Activated CD4-positive, alpha-beta T cell treated with anti-CD3 and anti-CD28 coated beads for 36 hours (primary cell): ENCODE measurements around the gene TEX50. TPM values are rescaled to one million over a fixed set of nuclear protein-coding genes. Genes with fewer than 3 reads are reported as not detected.
"Not testable (repeated sequence)": the region's sequence is repeated elsewhere in the genome, so short reads cannot be mapped to it uniquely, and the experiment has no call there.

Experiments used
- ATAC-seq: fragments of 200-7000 bp; cut with Tn5 transposase; one replicate; pipeline ENCODE4 v1.10.0; 2021; ENCODE audit warnings: mild to moderate bottlenecking, moderate library complexity
- CTCF ChIA-PET: fragments of 350-600 bp; sonication (Branson Sonifier 250); formaldehyde crosslinking; loops from one replicate; lab custom pipeline; 2021; ENCODE audit warnings: antibody characterized with exemption; lab: Charles Lee
- POLR2A ChIA-PET: fragments of 350-600 bp; sonication (Branson Sonifier 250); formaldehyde crosslinking; loops from one replicate; lab custom pipeline; 2021; ENCODE audit warnings: antibody characterized with exemption, inconsistent platforms; lab: Charles Lee
- DNase-seq: peaks from one replicate; pipeline ENCODE4 v3.0.0-alpha.2; 2020
- H3K27ac Mint-ChIP-seq: one replicate; pipeline ENCODE4 v1.8.0; 2021; ENCODE audit warnings: mixed read lengths
- H3K27me3 Mint-ChIP-seq: one replicate; pipeline ENCODE4 v1.8.0; 2021; ENCODE audit warnings: mixed read lengths
- H3K36me3 Mint-ChIP-seq: one replicate; pipeline ENCODE4 v1.8.0; 2021; ENCODE audit warnings: low read depth, mixed read lengths
- H3K4me1 Mint-ChIP-seq: one replicate; pipeline ENCODE4 v1.8.0; 2021; ENCODE audit warnings: mixed read lengths
- H3K4me3 Mint-ChIP-seq: one replicate; pipeline ENCODE4 v1.8.0; 2021; ENCODE audit warnings: mild to moderate bottlenecking, moderate library complexity, mixed read lengths
- H3K9me3 Mint-ChIP-seq: one replicate; pipeline ENCODE4 v1.8.0; 2021; ENCODE audit warnings: low read depth, mixed read lengths
- intact Hi-C, 2 experiments: fragments of 100-400 bp; cut with DNase I in 1 of 2; cut with micrococcal nuclease in 1 of 2; formaldehyde crosslinking; loops; one replicate each; pipeline versions ENCODE4 v1.14.2 to v1.15.1; 2022 to 2024; cut with DNase I, micrococcal nuclease
- total RNA-seq, 2 experiments: library from RNA; stranded (reverse); gene quantifications; one replicate each; pipeline ENCODE4 v1.2.3, GENCODE V29; 2021

Gene TEX50
- total RNA-seq, 2 experiments from 2014 or later = not detected

DNA sequence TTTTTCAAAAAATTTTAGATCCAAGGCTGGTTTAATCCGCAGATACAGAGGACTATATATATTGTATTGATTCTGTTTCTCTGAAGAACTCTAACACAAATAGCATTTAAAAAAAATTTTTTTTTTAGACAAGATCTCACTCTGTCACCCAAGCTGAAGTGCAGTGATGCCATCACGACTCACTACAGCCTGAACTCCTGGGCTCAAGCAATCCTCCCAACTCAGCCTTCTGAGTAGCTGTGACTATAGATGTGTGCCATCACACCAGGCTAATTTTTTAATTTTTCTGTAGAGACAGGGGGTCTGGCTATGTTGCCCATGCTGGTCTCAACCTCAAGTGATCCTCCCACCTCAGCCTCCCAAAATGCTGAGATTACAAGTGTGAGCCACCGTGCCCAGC lies 31.5 kb downstream of the TEX50 start:
- H3K9me3 Mint-ChIP-seq = no peaks in the 10 kb centered on the region
- ChIA-PET CTCF (interaction anchor here (0.6 kb wide), 1 partner anchor 66 kb away, joined by 3 read pairs; no protein-coding TSS in a partner anchor), POLR2A (no interaction called here)
- no peak for ATAC-seq
- intact Hi-C loops = no loop called here
- no peak overlapping the region for H3K27ac Mint-ChIP-seq
- peaks cover 32% of the 10 kb centered on the region for H3K27me3 Mint-ChIP-seq
- no peak overlapping the region for H3K4me3 Mint-ChIP-seq
- DNase-seq = no peak
- H3K36me3 Mint-ChIP-seq = no peaks in the 10 kb centered on the region
- peaks cover 11% of the 10 kb centered on the region for H3K4me1 Mint-ChIP-seq

DNA sequence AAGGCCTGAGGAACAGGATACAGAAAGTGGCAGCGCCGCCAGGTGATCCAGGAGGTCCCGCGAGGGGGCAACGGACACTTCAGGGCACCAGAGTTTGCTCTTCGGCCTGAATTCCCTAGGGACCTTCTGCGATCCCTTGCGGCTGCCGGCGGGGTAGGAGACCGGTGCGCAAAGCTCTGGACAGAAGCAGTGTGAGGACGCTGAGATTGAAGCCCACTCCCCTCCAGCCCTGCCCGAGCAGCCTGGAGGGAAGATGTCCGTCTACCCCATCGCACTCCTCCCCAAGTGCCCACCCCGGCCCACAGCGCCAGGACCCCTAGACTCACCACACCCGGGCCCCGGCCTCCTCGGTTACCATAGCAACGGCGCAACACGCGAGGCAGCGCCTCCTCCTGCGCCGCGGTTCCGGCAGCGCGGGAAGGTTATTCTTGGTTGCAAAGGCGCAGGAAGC lies 34.4 kb downstream of the TEX50 start, which contains the start of gene ANKRD45:
TSS of gene ANKRD45 (minus strand) at position 361 of the 451 bp plus-strand sequence. CDS start 10,433 bp downstream, outside the sequence.
- intact Hi-C loops = no loop called here
- POLR2A ChIA-PET = interaction anchor here (0.6 kb wide), 1 partner anchor 612 kb away, joined by 7 read pairs; no protein-coding TSS in a partner anchor
- ATAC-seq (no peak), DNase-seq (peak; percentile 50)
- CTCF ChIA-PET = no interaction called here
- Mint-ChIP-seq H3K4me3 (peak within 1 kb of the TSS; percentile 4), H3K4me1 (peaks cover 11% of the 10 kb centered on the region), H3K27me3 (peaks cover 32% of the 10 kb centered on the region), H3K9me3 (no peaks in the 10 kb centered on the region), H3K27ac (no peak within 1 kb of the TSS), H3K36me3 (no peaks in the 10 kb centered on the region)

DNA sequence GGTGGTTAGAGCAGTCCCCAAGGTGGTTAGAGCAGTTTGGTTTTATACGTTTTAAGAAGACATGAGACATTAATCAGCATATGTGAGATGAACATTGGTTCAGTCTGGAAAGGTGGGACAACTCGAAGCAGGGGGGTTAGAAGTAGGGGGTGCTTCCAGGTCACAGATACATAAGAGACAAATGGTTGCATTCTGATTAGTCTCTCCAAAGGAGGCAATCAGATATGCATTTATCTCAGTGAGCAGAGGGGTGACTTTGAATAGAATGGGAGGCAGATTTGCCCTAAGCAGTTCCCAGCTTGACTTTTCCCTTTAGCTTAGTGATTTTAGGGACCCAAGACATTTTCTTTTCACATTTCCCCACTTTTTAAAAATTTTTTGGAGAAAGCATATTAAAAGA lies 39.4 kb downstream of the TEX50 start:
- DNase-seq, intact Hi-C loops, H3K27ac Mint-ChIP-seq, POLR2A ChIA-PET, H3K36me3 Mint-ChIP-seq, H3K4me3 Mint-ChIP-seq, ATAC-seq, H3K9me3 Mint-ChIP-seq, H3K4me1 Mint-ChIP-seq: not testable (repeated sequence)
- H3K27me3 Mint-ChIP-seq = peaks cover 14% of the 10 kb centered on the region
- CTCF ChIA-PET = interaction anchor here (0.7 to 1.6 kb wide), 2 partner anchors 9 to 245 kb away, joined by 3 read pairs; no protein-coding TSS in a partner anchor

DNA sequence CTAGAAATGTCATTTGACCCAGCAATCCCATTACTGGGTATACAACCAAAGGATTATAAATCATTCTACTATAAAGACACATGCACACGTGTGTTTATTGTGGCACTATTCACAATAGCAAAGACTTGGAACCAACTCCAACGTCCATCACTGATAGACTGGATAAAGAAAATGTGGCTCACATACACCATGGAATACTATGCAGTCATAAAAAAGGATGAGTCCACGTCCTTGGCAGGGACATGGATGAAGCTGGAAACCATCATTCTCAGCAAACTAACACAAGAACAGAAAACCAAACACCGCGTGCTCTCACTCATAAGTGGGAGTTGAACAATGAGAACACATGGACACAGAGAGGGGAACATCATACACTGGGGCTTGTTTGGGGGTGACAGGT lies 45.0 kb downstream of the TEX50 start:
- H3K4me3 Mint-ChIP-seq, H3K9me3 Mint-ChIP-seq, H3K36me3 Mint-ChIP-seq, ATAC-seq, H3K4me1 Mint-ChIP-seq, intact Hi-C loops, H3K27me3 Mint-ChIP-seq, H3K27ac Mint-ChIP-seq, CTCF ChIA-PET, POLR2A ChIA-PET, DNase-seq: not testable (repeated sequence)

DNA sequence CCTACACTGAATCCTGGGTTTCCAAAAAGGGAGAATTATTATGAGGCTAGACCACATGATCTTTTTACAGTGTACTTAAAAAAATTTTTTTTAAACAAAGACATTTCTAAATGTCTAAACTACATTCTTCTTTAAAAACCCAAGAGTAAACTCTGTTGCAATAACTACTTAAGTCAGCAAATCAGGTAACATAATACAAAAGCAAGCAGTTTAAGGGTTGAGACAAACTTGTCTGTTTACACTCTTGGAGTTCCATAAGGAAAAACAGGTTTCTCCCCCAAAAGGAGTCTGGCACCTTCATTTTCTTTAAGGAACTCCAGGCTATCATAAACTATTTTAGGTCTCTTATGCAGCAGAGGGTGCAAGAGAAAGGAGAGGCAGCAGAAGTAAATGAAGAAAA lies 47.0 kb downstream of the TEX50 start:
- POLR2A ChIA-PET = no interaction called here
- DNase-seq = no peak
- CTCF ChIA-PET = interaction anchor here (0.6 kb wide), 1 partner anchor 338 kb away, joined by 3 read pairs; no protein-coding TSS in a partner anchor
- intact Hi-C loops = no loop called here
- no peak for ATAC-seq
- Mint-ChIP-seq H3K4me1 (no peaks in the 10 kb centered on the region), H3K27ac (no peak overlapping the region), H3K4me3 (no peak overlapping the region), H3K36me3 (no peaks in the 10 kb centered on the region), H3K27me3 (no peaks in the 10 kb centered on the region), H3K9me3 (no peaks in the 10 kb centered on the region)

DNA sequence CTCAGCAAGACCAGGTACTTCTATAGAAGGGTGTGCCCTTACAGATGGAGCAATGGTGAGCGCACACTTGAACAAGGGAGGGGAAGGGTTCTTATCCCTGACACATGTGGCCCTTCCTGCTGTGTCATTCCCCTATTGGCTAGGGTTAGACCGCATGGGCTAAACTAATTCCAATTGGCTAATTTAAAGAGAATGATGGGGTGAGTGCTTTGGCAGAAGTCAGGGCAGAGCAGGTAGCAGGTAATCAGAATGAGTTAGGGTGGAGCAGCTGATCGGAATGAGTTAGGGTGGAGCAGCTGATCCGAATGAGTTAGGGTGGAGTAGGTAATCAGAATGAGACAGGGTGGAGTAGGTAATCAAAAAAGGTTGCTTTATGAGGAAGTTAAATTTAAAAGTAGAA lies 48.7 kb downstream of the TEX50 start:
- CTCF ChIA-PET = interaction anchor here (0.7 to 0.8 kb wide), 2 partner anchors 10 to 252 kb away, joined by 3 read pairs; no protein-coding TSS in a partner anchor
- H3K27ac Mint-ChIP-seq, H3K27me3 Mint-ChIP-seq, POLR2A ChIA-PET, DNase-seq, H3K9me3 Mint-ChIP-seq, ATAC-seq, intact Hi-C loops, H3K4me1 Mint-ChIP-seq, H3K36me3 Mint-ChIP-seq, H3K4me3 Mint-ChIP-seq: not testable (repeated sequence)

DNA sequence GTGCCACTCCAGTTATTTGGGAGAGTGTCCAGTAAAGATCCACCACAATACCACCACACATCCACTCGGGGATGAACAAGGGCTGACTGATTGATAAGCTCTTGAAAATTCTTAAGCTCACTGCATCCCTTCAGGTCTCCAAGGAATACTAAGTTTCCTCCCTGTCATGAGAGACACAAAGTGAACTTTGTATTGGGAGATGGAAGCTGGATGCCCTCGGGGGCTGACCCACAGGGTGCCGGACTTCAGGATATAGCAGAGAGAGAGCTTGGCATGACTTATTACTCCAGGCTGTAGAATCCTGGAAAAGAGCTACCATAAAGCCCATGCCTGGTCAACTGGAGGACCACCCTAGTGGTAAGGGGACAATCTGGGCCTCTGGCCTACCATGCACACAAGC lies 50.0 kb downstream of the TEX50 start:
- POLR2A ChIA-PET, H3K27ac Mint-ChIP-seq, H3K4me3 Mint-ChIP-seq, H3K9me3 Mint-ChIP-seq, H3K27me3 Mint-ChIP-seq, H3K4me1 Mint-ChIP-seq, intact Hi-C loops, DNase-seq, H3K36me3 Mint-ChIP-seq, ATAC-seq: not testable (repeated sequence)
- CTCF ChIA-PET = interaction anchor here (0.8 kb wide), 1 partner anchor 255 kb away, joined by 3 read pairs; no protein-coding TSS in a partner anchor

Other genes with a start within 250 kb of the TEX50 start
- gene PRDX6, start 158.0 kb upstream of the TEX50 start, total RNA-seq = 100 to 1,000 TPM; 103 to 125 TPM
- not detected for gene SLC9C2, start 32.3 kb upstream of the TEX50 start, total RNA-seq
- gene ANKRD45, start 34.5 kb downstream of the TEX50 start, total RNA-seq = under 1 TPM in 1 of 2 experiments, not detected in 1; 0.11 TPM
- 10 to 100 TPM; 11.1 to 14.1 TPM for gene KLHL20, start 79.6 kb downstream of the TEX50 start, total RNA-seq
- 10 to 100 TPM; 57.2 to 62.0 TPM for gene DARS2, start 189.3 kb downstream of the TEX50 start, total RNA-seq
- gene CENPL, start 189.5 kb downstream of the TEX50 start, total RNA-seq = 10 to 100 TPM; 26.1 to 27.2 TPM
- 1,000 to 10,000 TPM in 1 of 2 experiments, 100 to 1,000 TPM in 1; 878 to 1,203 TPM for gene GAS5, start 232.7 kb downstream of the TEX50 start, total RNA-seq
- 1 to 10 TPM; 7.7 to 7.9 TPM for gene ZBTB37, start 233.0 kb downstream of the TEX50 start, total RNA-seq